Measurements from ENCODE around the gene MAP2K5.
"Not testable (repeated sequence)": the region's sequence is repeated elsewhere in the genome, so short reads cannot be mapped to it uniquely, and the experiment has no call there.

MAP2K5 gene

DNA sequence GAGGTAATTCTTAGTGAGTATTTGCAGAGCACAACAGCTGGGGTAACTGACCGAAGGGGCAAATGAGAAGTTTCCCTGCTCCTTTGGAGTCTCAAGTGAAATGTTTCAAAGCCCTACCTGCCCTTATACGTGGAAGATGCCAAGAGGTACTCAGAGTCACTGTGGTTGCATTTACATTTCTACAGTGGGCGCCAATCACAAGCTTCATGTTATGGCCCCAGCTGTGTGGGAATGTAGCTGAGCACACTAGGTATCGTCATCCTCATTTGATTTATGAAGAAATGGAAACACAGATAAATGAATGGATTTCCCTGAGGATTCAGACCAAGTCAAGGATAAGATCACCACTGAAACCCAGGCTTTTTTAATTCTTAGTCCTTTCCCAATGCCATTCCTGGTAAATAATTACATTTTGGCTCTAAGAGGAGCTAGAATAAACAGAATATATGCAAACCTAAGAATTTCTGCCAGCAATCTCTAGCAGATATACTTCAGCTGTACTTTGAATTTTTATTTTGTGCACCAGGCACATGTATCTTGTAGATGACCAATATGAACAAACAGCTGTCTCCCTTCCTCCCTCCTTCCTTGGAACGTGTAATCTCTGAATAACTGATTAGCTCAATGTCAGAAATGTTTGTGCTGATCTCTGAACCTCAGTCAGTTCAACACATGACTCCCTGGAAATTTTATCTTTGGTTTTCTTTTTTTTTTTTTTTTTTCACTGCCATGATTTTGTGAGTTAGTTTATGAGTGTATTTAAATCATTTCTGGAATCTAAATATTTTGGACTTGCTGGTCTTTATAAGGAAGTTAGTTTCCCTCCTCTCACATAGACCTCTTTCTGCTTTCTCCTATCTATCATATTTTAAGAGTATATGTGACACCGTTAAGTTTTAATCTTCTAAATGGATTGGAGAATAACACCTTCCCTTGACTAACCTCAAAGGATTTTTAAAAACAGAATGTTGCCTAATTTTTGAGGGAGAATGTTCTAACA is 69.2 kb downstream of the MAP2K5 start:
- TF ChIP-seq ZC3H10 (CRISPR knock-in tag; IDR thresholded peaks at IDR 0.05) (no peak), CSDC2 (CRISPR knock-in tag; IDR thresholded peaks at IDR 0.05) (no peak), SNAI2 (CRISPR knock-in tag; IDR thresholded peaks at IDR 0.05) (no peak), BACH2 (CRISPR knock-in tag; IDR thresholded peaks at IDR 0.05; ENCODE audit: borderline replicate concordance) (no peak), TCF4 (CRISPR knock-in tag; IDR thresholded peaks at IDR 0.05; ENCODE audit: borderline replicate concordance) (no peak), RARB (CRISPR knock-in tag; IDR thresholded peaks at IDR 0.05) (no peak), ZFP3 (CRISPR knock-in tag; IDR thresholded peaks at IDR 0.05) (no peak), PPARA (CRISPR knock-in tag; IDR thresholded peaks at IDR 0.05; ENCODE audit: borderline replicate concordance) (no peak), ESRRG (CRISPR knock-in tag; IDR thresholded peaks at IDR 0.05) (no peak), ISL1 (CRISPR knock-in tag; IDR thresholded peaks at IDR 0.05) (no peak)
- TF ChIP-seq, protein P1, sequence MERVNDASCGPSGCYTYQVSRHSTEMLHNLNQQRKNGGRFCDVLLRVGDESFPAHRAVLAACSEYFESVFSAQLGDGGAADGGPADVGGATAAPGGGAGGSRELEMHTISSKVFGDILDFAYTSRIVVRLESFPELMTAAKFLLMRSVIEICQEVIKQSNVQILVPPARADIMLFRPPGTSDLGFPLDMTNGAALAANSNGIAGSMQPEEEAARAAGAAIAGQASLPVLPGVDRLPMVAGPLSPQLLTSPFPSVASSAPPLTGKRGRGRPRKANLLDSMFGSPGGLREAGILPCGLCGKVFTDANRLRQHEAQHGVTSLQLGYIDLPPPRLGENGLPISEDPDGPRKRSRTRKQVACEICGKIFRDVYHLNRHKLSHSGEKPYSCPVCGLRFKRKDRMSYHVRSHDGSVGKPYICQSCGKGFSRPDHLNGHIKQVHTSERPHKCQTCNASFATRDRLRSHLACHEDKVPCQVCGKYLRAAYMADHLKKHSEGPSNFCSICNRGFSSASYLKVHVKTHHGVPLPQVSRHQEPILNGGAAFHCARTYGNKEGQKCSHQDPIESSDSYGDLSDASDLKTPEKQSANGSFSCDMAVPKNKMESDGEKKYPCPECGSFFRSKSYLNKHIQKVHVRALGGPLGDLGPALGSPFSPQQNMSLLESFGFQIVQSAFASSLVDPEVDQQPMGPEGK (CRISPR knock-in tag; IDR thresholded peaks at IDR 0.05; ENCODE audit: borderline replicate concordance) = no peak
- TF ChIP-seq, protein P2, sequence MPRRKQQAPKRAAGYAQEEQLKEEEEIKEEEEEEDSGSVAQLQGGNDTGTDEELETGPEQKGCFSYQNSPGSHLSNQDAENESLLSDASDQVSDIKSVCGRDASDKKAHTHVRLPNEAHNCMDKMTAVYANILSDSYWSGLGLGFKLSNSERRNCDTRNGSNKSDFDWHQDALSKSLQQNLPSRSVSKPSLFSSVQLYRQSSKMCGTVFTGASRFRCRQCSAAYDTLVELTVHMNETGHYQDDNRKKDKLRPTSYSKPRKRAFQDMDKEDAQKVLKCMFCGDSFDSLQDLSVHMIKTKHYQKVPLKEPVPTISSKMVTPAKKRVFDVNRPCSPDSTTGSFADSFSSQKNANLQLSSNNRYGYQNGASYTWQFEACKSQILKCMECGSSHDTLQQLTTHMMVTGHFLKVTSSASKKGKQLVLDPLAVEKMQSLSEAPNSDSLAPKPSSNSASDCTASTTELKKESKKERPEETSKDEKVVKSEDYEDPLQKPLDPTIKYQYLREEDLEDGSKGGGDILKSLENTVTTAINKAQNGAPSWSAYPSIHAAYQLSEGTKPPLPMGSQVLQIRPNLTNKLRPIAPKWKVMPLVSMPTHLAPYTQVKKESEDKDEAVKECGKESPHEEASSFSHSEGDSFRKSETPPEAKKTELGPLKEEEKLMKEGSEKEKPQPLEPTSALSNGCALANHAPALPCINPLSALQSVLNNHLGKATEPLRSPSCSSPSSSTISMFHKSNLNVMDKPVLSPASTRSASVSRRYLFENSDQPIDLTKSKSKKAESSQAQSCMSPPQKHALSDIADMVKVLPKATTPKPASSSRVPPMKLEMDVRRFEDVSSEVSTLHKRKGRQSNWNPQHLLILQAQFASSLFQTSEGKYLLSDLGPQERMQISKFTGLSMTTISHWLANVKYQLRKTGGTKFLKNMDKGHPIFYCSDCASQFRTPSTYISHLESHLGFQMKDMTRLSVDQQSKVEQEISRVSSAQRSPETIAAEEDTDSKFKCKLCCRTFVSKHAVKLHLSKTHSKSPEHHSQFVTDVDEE (CRISPR knock-in tag; IDR thresholded peaks at IDR 0.05) = no peak
- no peak for ATAC-seq

- ATAC-seq = no peak
- no peak for TF ChIP-seq ISL1 (CRISPR knock-in tag; IDR thresholded peaks at IDR 0.05)
- no peak for TF ChIP-seq ZFP3 (CRISPR knock-in tag; IDR thresholded peaks at IDR 0.05)
- no peak for TF ChIP-seq ZFP30 (CRISPR knock-in tag; IDR thresholded peaks at IDR 0.05)
- TF ChIP-seq SNAI2 (CRISPR knock-in tag; IDR thresholded peaks at IDR 0.05) = no peak
- TF ChIP-seq, protein P3, sequence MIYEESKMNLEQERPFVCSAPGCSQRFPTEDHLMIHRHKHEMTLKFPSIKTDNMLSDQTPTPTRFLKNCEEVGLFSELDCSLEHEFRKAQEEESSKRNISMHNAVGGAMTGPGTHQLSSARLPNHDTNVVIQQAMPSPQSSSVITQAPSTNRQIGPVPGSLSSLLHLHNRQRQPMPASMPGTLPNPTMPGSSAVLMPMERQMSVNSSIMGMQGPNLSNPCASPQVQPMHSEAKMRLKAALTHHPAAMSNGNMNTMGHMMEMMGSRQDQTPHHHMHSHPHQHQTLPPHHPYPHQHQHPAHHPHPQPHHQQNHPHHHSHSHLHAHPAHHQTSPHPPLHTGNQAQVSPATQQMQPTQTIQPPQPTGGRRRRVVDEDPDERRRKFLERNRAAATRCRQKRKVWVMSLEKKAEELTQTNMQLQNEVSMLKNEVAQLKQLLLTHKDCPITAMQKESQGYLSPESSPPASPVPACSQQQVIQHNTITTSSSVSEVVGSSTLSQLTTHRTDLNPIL (CRISPR knock-in tag; IDR thresholded peaks at IDR 0.05; ENCODE audit: low read depth) = no peak
- TF ChIP-seq ZNF8 (CRISPR knock-in tag; IDR thresholded peaks at IDR 0.05) = no peak
Observed at GRCh38 chr15:67613211-67613610, 70.7 kb downstream of the MAP2K5 start.

DNA sequence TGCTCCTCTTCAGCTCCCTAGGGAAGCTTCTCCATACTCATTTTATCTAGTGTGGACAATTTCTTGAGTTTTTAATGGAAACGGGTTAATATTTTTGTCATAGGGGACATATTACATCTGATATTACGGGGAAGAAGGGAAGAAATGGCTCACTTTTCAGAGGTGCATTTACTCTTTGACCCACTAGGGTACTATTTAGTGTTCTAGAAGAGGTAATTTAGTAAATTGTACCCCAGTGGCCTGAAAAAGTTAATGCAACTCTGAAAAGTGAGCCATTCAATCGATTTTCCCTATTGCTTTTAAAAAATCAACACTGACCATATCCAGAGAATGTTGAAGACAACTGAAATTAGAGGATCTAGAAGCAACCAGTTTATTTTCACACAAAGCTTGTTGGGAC is 71.2 kb downstream of the MAP2K5 start:
- ATAC-seq = no peak
- TF ChIP-seq CSDC2 (CRISPR knock-in tag; IDR thresholded peaks at IDR 0.05) = no peak
- no peak for TF ChIP-seq GLIS3 (CRISPR knock-in tag; IDR thresholded peaks at IDR 0.05)
- no peak for TF ChIP-seq ARNTL (CRISPR knock-in tag; IDR thresholded peaks at IDR 0.05; ENCODE audit: borderline replicate concordance, low read depth)
- no peak for TF ChIP-seq ZNF565 (CRISPR knock-in tag; conservative IDR thresholded peaks at IDR 0.05; ENCODE audit: low read depth)
- TF ChIP-seq, protein P3 (CRISPR knock-in tag; IDR thresholded peaks at IDR 0.05; ENCODE audit: low read depth) = no peak
- no peak for TF ChIP-seq ZFP3 (CRISPR knock-in tag; IDR thresholded peaks at IDR 0.05)

DNA sequence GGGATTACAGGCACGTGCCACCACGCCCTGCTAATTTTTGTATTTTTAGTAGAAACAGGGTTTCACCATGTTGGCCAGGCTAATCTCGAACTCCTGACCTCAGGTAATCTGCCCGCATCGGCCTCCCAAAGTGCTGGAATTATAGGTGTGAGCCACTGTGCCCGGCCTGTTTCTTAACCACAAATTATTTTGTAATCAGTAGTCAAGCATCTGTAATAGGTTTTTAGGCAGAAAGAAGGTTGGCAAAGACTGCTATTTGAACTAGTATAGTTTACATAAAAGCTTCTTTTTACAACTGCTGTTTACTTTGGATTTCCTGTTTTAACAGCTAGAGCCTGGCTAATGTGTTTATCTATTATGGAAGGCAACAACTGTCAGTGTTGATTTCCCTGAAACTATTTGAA is 72.6 kb downstream of the MAP2K5 start:
- ATAC-seq = not testable (repeated sequence)

- TF ChIP-seq ESRRG (CRISPR knock-in tag; IDR thresholded peaks at IDR 0.05) = no peak
- no peak for TF ChIP-seq PPARA (CRISPR knock-in tag; IDR thresholded peaks at IDR 0.05; ENCODE audit: borderline replicate concordance)
- no peak for TF ChIP-seq ARNTL (CRISPR knock-in tag; IDR thresholded peaks at IDR 0.05; ENCODE audit: borderline replicate concordance, low read depth)
- TF ChIP-seq, protein P2 (CRISPR knock-in tag; IDR thresholded peaks at IDR 0.05) = no peak
- TF ChIP-seq CSDC2 (CRISPR knock-in tag; IDR thresholded peaks at IDR 0.05) = no peak
- no peak for TF ChIP-seq RARB (CRISPR knock-in tag; IDR thresholded peaks at IDR 0.05)
- TF ChIP-seq TOX (CRISPR knock-in tag; IDR thresholded peaks at IDR 0.05; ENCODE audit: borderline replicate concordance) = no peak
- no peak for ATAC-seq
Observed at GRCh38 chr15:67618297-67618696, 75.8 kb downstream of the MAP2K5 start.
